GM21825 (cell line): ENCODE results near the gene SYVN1.
"Not testable (repeated sequence)": the region's sequence is repeated elsewhere in the genome, so short reads cannot be mapped to it uniquely, and the experiment has no call there.

Source experiments
- ATAC-seq: cut with Tn5 transposase; IDR thresholded peaks from one replicate; pipeline ENCODE4 v1.9.1; 2021; ENCODE audit warnings: mild to moderate bottlenecking, moderate library complexity; ENCODE audit not compliant: unreplicated experiment

Gene SYVN1

DNA sequence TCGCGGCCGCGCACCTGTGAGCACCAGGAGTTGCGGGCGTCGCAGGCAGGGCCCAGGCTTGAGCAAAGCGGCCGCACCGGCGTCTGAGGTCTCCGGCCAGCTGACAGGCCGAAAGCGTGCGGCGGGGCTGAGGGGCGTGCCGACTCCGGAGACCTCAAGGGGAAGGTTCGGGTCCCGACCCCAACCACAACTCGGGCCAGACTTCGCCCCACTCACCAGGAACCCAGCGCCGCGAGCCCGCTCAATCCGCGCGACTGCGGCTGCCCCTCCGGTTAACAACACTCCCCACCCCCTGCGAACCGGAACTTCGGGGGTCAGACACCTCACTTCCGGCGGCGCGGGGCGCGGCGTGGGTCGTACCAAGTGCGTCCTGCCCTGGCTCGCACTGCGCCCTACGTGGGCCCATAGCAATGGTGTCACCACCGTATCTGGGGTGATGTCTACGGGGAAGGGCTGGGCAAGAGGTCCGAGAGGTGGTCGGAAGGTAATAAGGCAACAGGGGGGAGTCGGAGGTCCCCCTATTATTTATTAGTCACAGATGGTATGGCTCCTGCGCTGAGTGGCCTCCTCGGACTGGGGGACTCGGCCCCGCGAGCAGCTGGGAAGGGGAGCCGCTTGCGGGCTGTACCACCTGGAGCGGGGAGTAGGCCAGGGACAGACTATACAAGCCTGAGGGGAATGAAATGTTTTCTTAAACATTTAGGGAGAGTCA, at the start of gene SYVN1:
SYVN1 (minus strand) TSS at position 280 of the 712 bp plus-strand sequence. CDS start 918 bp downstream, outside the sequence.
- peak; percentile 48 for ATAC-seq

- ATAC-seq, result no peak
These were observed 49.0 kb upstream of the SYVN1 start for GRCh38 chr11:65183201-65183891.

GRCh38 chr11:65182258-65183170, 48.2 kb upstream of the SYVN1 start:
- no peak for ATAC-seq

GRCh38 chr11:65181569-65182257, 47.4 kb upstream of the SYVN1 start, which contains the start of gene CAPN1:
Gene CAPN1 (plus strand): TSS chr11:65181928. CDS start chr11:65182702, 774 bp downstream.
- ATAC-seq, result peak; percentile 42

DNA sequence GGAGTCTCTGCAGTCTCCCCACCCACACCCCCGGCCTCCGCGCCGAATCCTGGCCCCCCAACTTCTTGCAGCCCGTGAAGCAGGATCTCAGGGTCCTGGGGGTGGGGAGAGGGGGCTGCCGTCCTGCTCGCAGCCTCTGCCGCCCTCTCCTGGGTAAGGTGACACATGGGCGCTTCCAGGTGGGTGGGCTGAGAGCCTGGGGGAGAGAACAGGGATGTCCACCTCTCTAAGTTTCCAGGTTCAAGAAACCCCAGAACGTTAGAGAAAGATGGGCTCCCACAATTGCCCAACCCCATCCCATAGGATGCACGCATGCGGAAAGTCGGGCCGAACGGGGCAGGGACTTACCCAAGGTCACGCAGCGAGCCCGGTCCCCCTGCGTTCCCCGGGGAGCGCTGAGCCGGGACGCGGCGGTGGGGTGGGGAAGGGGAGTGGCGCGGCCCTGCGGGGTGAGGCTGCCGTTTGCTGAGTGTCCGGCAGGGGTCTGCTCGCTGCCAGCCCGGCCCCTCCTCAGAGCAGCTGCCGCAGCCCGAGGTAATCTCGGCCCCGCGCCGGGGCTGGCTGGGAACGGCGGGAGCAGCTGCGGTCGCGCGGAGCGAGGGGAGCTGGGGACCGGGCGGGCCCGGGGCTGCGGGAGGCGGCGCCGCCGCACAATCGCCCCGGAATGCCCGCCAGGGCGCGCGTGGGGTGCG, 46.7 kb upstream of the SYVN1 start:
- peak; percentile 50 for ATAC-seq

- ATAC-seq, result not testable (repeated sequence)
These were observed 40.3 kb upstream of the SYVN1 start for GRCh38 chr11:65174571-65175010.

- ATAC-seq, result no peak
These were observed 38.3 kb upstream of the SYVN1 start for GRCh38 chr11:65172600-65172999.

DNA sequence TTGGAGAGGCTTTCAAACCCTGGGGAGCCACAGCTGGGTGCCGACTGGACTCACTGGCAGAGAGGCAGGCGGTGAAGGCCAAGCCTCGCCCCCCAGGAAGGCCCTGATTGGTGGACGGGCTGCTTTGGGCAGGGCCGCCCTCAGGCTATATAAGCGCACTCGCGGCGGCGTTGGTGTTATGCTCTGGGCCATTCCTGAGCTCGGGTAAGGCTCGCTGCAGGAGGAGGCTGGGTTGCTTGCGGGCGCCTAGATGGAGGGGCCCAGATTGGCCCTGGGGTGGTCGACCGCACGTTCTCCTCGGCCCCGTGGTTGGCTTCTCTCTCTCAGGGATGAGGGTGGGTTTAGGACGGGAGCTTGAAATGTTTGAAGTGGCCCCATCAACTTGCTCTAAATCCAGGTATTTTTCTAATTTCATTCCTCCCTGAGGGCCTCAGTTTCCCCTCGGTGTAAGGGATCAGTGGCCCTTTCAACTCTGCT, 35.8 kb upstream of the SYVN1 start, which contains the start of gene SPDYC:
SPDYC (plus strand) TSS at position 176 of the 477 bp plus-strand sequence. CDS start 1,125 bp downstream, outside the sequence.
- no peak for ATAC-seq

GRCh38 chr11:65169164-65169641, 34.9 kb upstream of the SYVN1 start:
- ATAC-seq, result no peak

GRCh38 chr11:65167656-65168055, 33.3 kb upstream of the SYVN1 start:
- no peak for ATAC-seq

DNA sequence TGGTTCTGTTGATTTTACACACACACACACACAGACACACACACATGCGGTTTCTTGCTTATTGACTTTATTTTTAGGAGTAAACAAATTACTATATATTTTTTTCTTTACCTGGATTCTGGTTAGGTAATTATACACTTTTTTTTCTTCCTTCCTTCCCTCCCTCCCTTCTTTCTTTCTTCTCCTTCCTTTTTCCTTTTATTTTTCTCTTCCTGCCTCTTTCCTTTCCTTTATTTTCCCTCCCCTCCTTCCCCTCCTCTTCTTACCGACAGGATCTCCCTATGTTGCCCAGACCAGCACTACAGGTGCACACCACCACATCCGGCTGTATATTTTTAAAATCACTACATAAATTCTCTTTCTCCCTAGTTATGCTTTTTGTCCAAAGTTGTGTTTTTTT, 32.6 kb upstream of the SYVN1 start:
- no peak for ATAC-seq

DNA sequence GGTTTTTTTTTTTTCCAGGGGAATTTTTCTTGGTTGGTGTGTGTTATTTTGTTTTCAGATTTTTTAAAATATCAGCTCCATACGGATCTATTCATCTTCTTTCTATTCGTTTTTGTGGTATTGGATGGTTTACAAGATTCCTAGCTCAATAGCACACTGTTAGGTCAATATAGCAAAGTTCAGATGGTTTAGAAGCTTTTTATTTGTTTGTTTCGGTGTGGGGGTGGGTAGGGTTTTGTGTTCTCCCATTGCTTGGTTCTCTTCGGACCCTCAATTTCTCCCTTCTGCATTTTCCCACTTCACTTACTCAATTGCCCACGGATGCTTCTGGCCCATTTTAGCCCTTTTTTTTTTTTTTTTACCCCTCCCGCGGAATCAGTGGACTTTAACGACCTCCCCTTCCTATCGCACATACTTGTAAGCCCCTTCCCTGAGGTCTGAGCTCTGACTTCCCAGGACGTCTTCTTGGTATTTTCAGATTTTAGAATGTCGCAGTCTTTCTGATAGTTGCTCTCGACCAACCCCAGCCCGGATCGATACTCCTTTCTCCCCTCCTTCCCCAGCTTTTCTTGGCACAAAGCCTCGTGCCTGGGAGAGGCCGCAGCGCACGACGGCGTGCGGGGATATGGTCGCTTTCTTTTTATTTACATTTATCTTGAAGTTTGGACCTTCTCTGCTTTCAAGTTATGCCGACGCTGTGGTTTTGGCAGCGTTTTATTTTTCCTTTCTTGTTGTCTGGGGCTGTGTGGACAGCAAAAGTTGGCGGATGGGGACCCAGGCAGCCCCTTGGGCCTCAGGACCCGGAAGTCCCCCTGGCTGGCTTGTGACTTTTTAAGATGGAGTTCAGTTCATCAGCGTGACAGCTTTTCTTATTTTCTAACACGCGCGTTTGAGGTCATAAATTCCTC, 31.3 kb upstream of the SYVN1 start:
- ATAC-seq, result no peak

DNA sequence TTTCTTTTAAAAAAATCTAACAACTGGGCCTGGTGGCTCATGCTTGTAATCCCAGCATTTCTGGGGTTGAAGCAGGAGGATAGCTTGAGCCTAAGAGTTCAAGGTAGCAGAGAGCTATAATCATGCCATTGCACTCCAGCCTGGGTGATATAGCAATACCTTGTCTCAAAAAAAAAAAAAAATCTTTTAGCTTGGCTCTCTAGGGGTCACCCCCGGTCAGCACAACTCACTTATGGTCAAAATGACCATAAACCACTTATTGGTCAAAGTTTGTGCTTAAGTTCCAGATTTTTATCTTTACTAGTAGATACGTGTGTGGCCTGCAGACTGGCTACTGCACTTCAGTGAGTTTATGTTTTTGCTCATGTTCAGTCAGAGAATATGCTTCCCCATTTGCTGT, 29.4 kb upstream of the SYVN1 start:
- no peak for ATAC-seq

GRCh38 chr11:65160643-65161042, 26.3 kb upstream of the SYVN1 start:
- ATAC-seq, result no peak

- no peak for ATAC-seq
These were observed 24.7 kb upstream of the SYVN1 start for GRCh38 chr11:65159012-65159411.

- no peak for ATAC-seq
These were observed 23.0 kb upstream of the SYVN1 start for GRCh38 chr11:65157336-65157735.

DNA sequence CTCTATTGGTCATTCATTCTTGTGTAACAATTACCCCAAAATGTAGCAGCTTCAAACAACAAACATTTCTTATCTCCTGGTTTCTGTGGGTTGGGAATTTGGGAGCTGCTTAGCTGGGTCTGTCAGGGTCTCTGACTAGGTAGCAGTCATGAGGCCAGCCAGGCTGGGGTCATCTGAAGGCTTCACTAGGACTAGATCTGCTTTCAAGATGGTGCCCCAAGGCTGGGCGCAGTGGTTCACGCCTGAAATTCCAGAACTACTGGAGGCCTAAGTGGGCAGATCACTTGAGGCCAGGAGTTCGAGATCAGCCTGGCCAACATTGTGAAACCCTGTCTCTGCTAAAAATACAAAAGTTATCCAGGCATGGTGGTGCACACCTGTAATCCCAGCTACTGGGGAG, 22.6 kb upstream of the SYVN1 start:
- ATAC-seq, result no peak

DNA sequence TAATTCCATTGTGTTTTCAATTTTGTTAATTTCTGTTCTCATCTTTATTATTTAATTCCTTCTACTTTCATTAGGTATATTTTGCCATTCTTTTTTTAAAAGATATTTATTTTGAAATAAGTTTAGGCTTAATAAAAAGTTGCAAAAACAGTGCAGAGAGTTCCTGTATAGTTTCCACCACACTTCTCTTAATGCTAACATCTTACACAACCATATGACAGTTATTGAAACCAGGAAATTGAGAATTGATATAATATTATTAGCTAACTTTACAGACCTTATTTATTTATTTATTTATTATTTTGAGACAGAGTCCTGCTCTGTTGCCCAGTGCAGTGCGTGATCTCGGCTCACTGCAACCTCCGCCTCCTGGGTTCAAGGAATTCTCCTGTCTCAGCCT, 21.9 kb upstream of the SYVN1 start:
- ATAC-seq, result no peak

GRCh38 chr11:65152122-65152521, 17.8 kb upstream of the SYVN1 start:
- ATAC-seq, result no peak
